ENCODE results near the gene SAP30BP.

SAP30BP gene

GRCh38 chr17:75748706-75749105 is 81.6 kb downstream of the SAP30BP start:
- DNase-seq = no peak

- peak; percentile 67 to 86 for DNase-seq
Measured at GRCh38 chr17:75749545-75750389, 82.6 kb downstream of the SAP30BP start.

GRCh38 chr17:75750661-75751423 is 83.7 kb downstream of the SAP30BP start:
- no peak for DNase-seq

GRCh38 chr17:75751676-75752404 is 84.7 kb downstream of the SAP30BP start:
- DNase-seq = no peak

- DNase-seq = no peak
Measured at GRCh38 chr17:75752405-75752709, 85.2 kb downstream of the SAP30BP start.

- DNase-seq = no peak
Measured at GRCh38 chr17:75752802-75753513, 85.8 kb downstream of the SAP30BP start.

GRCh38 chr17:75753514-75754377 is 86.6 kb downstream of the SAP30BP start:
- DNase-seq = no peak

GRCh38 chr17:75754378-75755204 is 87.5 kb downstream of the SAP30BP start:
- DNase-seq = no peak

- peak in 1 of 2 experiments; percentile 30 for DNase-seq
Measured at GRCh38 chr17:75755205-75755901, 88.2 kb downstream of the SAP30BP start.

GRCh38 chr17:75755990-75756389 is 88.9 kb downstream of the SAP30BP start:
- no peak for DNase-seq

GRCh38 chr17:75756451-75757085 is 89.4 kb downstream of the SAP30BP start:
- no peak for DNase-seq

- DNase-seq = no peak
Measured at GRCh38 chr17:75757086-75757681, 90.0 kb downstream of the SAP30BP start.
